OCI-LY7 (cell line): ENCODE results near the gene NUDT22. TPM values are rescaled to one million over a fixed set of nuclear protein-coding genes. Genes with fewer than 3 reads are reported as not detected.

ENCODE experiments used
- BruUV-seq: library from RNA; stranded (reverse); fragments of 400-500 nt; replicated peaks from 2 replicates; lab custom pipeline; 2021; lab: Mats Ljungman, UMichigan
- CTCF ChIA-PET: fragments of 300-600 bp; sonication (Branson Sonifier 250); formaldehyde crosslinking; loops from one replicate; lab custom pipeline; 2022; ENCODE audit warnings: antibody characterized with exemption; ENCODE audit not compliant: unreplicated experiment; lab: Charles Lee
- POLR2A ChIA-PET: fragments of 300-600 bp; sonication (Branson Sonifier 250); formaldehyde crosslinking; loops from one replicate; lab custom pipeline; 2022; ENCODE audit warnings: antibody characterized with exemption; lab: Charles Lee
- DNase-seq: peaks from one replicate; pipeline ENCODE4 v3.0.0-alpha.2; 2015; ENCODE audit warnings: low spot score
- H2AFZ ChIP-seq: fragments of 200-600 bp; sonication (generic), shearing (Covaris generic); 2 replicates; pipeline ENCODE4 v1.6.1; 2014; ENCODE audit warnings: mild to moderate bottlenecking, antibody characterized with exemption, low read length, moderate library complexity
- H3K27ac ChIP-seq: fragments of 200-600 bp; sonication (generic); 2 replicates; pipeline ENCODE4 v1.5.1; 2014; ENCODE audit warnings: mixed run types, low read depth, mild to moderate bottlenecking, moderate library complexity, low read length, inconsistent platforms; ENCODE audit not compliant: poor library complexity, severe bottlenecking
- H3K36me3 ChIP-seq: fragments of 200-600 bp; sonication (generic); 2 replicates; pipeline ENCODE4 v1.6.1; 2014; ENCODE audit warnings: mild to moderate bottlenecking, antibody characterized with exemption, low read length, moderate library complexity, mixed read lengths; ENCODE audit not compliant: insufficient read depth
- H3K4me1 ChIP-seq: fragments of 200-600 bp; sonication (generic); 2 replicates; pipeline ENCODE4 v1.5.1; 2014; ENCODE audit warnings: mild to moderate bottlenecking, low read length; ENCODE audit not compliant: insufficient read depth, poor library complexity, severe bottlenecking
- H3K4me2 ChIP-seq: fragments of 200-600 bp; sonication (generic); 2 replicates; pipeline ENCODE4 v1.6.1; 2014; ENCODE audit warnings: mild to moderate bottlenecking, low read length
- H3K4me3 ChIP-seq: fragments of 200-600 bp; sonication (generic); 2 replicates; pipeline ENCODE4 v1.5.1; 2014; ENCODE audit warnings: mild to moderate bottlenecking, low read depth, low read length; ENCODE audit not compliant: poor library complexity, severe bottlenecking
- H3K79me2 ChIP-seq: fragments of 200-600 bp; sonication (generic); 2 replicates; pipeline ENCODE4 v1.6.1; 2016; ENCODE audit warnings: low read depth, mild to moderate bottlenecking, low read length, moderate library complexity, mixed read lengths; ENCODE audit not compliant: insufficient read depth
- H3K9me2 ChIP-seq: fragments of 200-600 bp; sonication (generic); 2 replicates; pipeline ENCODE4 v1.6.1; 2016; ENCODE audit warnings: mild to moderate bottlenecking, low read length, mixed read lengths; ENCODE audit not compliant: insufficient read depth
- H3K9me3 ChIP-seq: fragments of 200-600 bp; sonication (generic); 2 replicates; pipeline ENCODE4 v1.6.1; 2014; ENCODE audit warnings: mild to moderate bottlenecking, mixed run types, low read length, mixed read lengths
- H4K20me1 ChIP-seq: fragments of 200-600 bp; sonication (generic); 2 replicates; pipeline ENCODE4 v1.6.1; 2014; ENCODE audit warnings: mild to moderate bottlenecking, antibody characterized with exemption, low read length, moderate library complexity, mixed read lengths; ENCODE audit not compliant: insufficient read depth
- CTCF ChIP-seq: fragments of 200-600 bp; sonication (generic); conservative IDR thresholded peaks from 2 replicates; pipeline ENCODE4 v1.5.1; 2014; ENCODE audit warnings: mild to moderate bottlenecking, antibody characterized with exemption, low read length, moderate library complexity, mixed read lengths
- EZH2phosphoT487 ChIP-seq: fragments of 200-600 bp; sonication (generic); IDR thresholded peaks from 2 replicates; pipeline ENCODE4 v1.6.1; 2018; ENCODE audit warnings: low read depth, borderline replicate concordance, mild to moderate bottlenecking, mixed run types, antibody characterized with exemption, low read length, moderate library complexity, mixed read lengths
- intact Hi-C: fragments of 100-400 bp; cut with micrococcal nuclease; formaldehyde crosslinking; loops from one replicate; pipeline ENCODE4 v1.10.0; 2022; ENCODE audit not compliant: unreplicated experiment
- total RNA-seq, 2 experiments: library from RNA; depleted of rRNA in 1 of 2; stranded (reverse); fragments of >200 nt in 1 of 2; shearing (Covaris generic) in 1 of 2; gene quantifications; 2 replicates each; pipeline ENCODE4 v1.2.3, GENCODE V29; 2014 to 2022

Gene NUDT22
- total RNA-seq, 2 experiments from 2014 or later, result 81.4 to 98.4 TPM

GRCh38 chr11:64249038-64249437 is 23.0 kb downstream of the NUDT22 start:
- Histone ChIP-seq H3K27ac (no peak overlapping the region), H3K4me3 (no peak overlapping the region), H3K4me2 (peak overlapping the region; percentile 24; the same call in 1 of the 2 replicates), H3K36me3 (peaks cover 12% of the 10 kb centered on the region), H3K9me3 (no peaks in the 10 kb centered on the region), H3K4me1 (peaks cover 64% of the 10 kb centered on the region), H4K20me1 (no peaks in the 10 kb centered on the region), H2AFZ (no peak overlapping the region), H3K79me2 (peaks cover 17% of the 10 kb centered on the region), H3K9me2 (no peaks in the 10 kb centered on the region)
- TF ChIP-seq EZH2phosphoT487, result no peak
- TF ChIP-seq CTCF, result no peak
- ChIA-PET POLR2A (no interaction called here), CTCF (interaction anchor here (0.8 kb wide), 1 partner anchor 9 kb away, joined by 3 read pairs; no protein-coding TSS in a partner anchor)
- DNase-seq, result no peak
- no TSS peak for BruUV-seq
- intact Hi-C loops, result no loop called here

- peak overlapping the region; percentile 24; the same call in 1 of the 2 replicates for H3K4me2 ChIP-seq
- no peaks in the 10 kb centered on the region for H4K20me1 ChIP-seq
- H3K4me3 ChIP-seq, result no peak overlapping the region
- TF ChIP-seq CTCF, result no peak
- no peak for TF ChIP-seq EZH2phosphoT487
- peaks cover 5% of the 10 kb centered on the region; the same call in 1 of the 2 replicates for H3K36me3 ChIP-seq
- H3K27ac ChIP-seq, result no peak overlapping the region
- peaks cover 60% of the 10 kb centered on the region for H3K4me1 ChIP-seq
- no peaks in the 10 kb centered on the region for H3K9me3 ChIP-seq
- intact Hi-C loops, result no loop called here
- ChIA-PET POLR2A (interaction anchor here (0.7 kb wide), 1 partner anchor 68 kb away, joined by 3 read pairs; the partner anchor contains the start of gene PRDX5), CTCF (interaction anchor here (0.8 to 1.4 kb wide), 2 partner anchors 9 to 45 kb away, joined by 3 read pairs; no protein-coding TSS in a partner anchor)
- no peak for DNase-seq
- H3K79me2 ChIP-seq, result peaks cover 15% of the 10 kb centered on the region
- no peak overlapping the region for H2AFZ ChIP-seq
- no peaks in the 10 kb centered on the region for H3K9me2 ChIP-seq
- no TSS peak for BruUV-seq
These were observed 23.7 kb downstream of the NUDT22 start for GRCh38 chr11:64249563-64250414.
